GM19467 (cell line): ENCODE results near the gene RIPPLY2.
"Not testable (repeated sequence)": the region's sequence is repeated elsewhere in the genome, so short reads cannot be mapped to it uniquely, and the experiment has no call there.

ENCODE experiments used
- ATAC-seq: cut with Tn5 transposase; IDR thresholded peaks from one replicate; pipeline ENCODE4 v1.9.1; 2021; ENCODE audit warnings: mild to moderate bottlenecking, moderate library complexity; ENCODE audit not compliant: unreplicated experiment

Gene RIPPLY2, protein sequence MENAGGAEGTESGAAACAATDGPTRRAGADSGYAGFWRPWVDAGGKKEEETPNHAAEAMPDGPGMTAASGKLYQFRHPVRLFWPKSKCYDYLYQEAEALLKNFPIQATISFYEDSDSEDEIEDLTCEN

DNA sequence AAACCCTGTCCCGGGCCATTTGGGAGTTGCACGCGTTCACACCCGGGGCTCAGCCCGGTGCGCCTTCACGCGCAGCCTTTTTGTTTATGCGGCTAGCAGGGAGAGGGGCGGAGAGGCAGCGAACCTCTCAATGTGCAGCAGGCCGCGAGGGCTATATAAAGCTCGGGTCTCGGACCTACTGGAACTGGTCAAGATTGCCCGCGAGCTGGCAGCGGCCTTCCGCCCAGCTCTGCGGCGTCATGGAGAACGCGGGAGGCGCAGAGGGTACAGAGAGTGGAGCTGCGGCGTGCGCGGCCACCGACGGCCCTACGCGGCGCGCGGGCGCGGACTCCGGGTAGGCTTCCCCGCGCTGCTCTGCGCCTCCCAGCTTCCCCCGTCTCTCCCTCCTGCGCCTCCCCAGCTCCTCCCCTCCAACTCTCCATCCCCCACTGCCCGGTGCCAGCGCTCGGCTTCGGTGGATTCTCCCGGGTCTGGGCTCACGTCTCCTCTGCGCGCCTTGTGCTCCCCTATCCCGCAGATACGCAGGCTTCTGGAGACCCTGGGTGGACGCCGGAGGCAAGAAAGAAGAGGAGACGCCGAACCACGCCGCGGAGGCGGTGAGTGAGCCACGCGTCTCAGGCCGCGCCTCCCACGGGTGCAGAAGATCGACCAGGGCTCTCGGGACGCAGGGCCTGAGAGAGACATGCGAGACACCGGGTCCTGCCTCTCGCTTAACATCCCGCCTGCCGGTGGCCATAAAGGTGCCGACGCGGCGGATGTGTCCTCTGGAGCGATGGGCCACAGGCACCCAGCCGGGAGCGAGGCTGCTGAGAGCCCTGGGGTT is at the start of gene RIPPLY2:
RIPPLY2 (plus strand) TSS at position 183 of the 823 bp plus-strand sequence; CDS start at position 240, 57 bp downstream.
- no peak for ATAC-seq

DNA sequence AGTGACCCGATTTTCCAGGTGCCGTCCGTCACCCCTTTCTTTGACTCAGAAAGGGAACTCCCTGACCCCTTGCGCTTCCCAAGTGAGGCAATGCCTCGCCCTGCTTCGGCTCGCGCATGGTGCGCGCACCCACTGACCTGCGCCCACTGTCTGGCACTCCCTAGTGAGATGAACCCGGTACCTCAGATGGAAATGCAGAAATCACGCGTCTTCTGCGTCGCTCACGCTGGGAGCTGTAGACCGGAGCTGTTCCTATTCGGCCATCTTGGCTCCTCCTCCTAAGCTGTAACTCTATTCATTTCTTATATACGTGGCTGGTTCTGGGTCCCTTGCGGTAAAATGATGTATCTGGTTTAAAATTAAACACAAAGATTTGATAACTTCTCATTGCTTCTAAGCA is 49.7 kb upstream of the RIPPLY2 start:
- ATAC-seq = not testable (repeated sequence)

DNA sequence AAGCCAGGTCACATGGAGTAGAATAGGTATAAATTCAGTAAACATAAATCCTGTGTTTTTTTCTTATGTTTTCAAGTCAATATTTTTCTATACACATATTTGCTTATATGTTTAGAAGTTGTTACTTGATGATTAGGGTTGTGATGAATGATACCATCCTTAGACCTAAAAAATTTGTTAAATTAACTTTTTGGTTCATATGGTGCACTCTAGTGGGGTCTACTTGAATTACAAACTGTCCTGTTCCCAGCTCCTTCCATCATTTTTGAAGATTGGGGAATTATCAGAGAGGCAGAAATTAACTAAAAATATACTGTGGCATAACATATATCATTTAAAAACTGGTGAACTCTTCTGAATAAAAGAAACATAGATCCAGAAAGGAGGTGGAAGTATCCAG is 48.3 kb upstream of the RIPPLY2 start:
- ATAC-seq = no peak

DNA sequence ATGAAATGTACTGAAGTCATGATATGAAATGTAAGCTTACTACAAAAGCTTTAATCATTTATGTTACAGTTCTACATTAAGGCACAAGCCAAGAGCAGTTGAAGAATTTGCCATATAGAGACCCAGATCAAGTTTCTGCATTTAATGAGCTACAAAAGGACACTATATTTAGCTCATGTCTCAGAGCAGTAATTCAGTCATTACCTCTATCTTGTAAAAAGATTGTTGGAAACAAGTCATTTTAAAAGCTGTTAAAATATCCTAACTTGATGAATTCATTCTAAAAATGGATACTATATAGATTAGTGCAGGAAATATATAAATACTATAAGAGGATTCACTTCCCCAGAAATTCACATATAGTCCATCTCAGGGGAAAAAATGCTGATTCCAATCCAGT is 45.2 kb upstream of the RIPPLY2 start:
- no peak for ATAC-seq

DNA sequence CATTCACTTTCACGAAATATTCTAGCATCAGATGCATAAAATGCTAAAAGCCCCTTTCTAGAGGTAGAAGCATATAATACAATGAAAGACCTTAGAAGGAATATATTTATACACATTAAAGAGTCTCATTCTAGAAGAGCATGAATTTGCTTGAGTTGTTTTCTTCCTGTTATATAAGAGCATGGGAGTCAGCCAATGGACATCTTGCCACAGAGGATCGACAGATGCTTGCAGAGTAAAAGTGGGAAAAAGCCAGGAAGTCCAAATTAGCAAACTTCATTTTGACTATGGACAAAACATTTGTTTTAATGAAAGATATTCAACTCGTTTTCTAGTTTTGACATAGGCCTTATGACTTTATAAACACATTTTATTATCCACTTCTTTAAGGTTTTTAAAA is 44.2 kb upstream of the RIPPLY2 start:
- ATAC-seq = no peak

GRCh38 chr6:83812595-83812994 is 40.6 kb upstream of the RIPPLY2 start:
- ATAC-seq = no peak

DNA sequence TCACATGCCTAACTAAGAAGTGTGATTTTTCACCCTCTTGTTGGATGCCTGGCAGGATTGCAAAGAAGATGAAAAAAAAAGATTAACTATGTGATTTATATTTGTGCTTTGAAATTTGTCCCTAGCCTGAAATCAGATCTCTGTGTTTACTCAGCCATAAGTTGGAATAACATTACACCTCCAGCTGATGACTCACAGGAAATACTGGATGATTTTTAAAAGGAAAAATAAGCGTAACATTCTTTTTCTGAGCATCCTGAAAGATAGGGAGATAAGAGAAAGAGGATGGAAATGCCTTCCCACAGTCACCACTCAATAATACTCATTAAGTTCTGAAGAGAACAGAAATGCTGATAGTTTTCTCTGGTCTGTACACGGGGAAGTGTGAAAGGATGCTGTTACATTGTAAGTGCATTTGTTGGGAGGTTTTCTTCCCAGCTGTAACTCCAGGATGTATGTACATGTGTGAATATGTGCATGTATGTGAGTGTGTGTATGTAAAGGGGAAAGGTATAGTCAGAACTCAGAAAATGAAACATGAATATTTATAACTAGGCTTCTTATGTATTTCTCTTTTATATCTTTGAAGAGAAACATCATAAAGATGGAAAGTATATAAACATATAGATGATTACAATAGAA is 37.4 kb upstream of the RIPPLY2 start:
- ATAC-seq = no peak

- ATAC-seq = no peak
These were observed 30.5 kb upstream of the RIPPLY2 start for GRCh38 chr6:83822629-83823169.

GRCh38 chr6:83824388-83824801 is 28.8 kb upstream of the RIPPLY2 start:
- no peak for ATAC-seq

DNA sequence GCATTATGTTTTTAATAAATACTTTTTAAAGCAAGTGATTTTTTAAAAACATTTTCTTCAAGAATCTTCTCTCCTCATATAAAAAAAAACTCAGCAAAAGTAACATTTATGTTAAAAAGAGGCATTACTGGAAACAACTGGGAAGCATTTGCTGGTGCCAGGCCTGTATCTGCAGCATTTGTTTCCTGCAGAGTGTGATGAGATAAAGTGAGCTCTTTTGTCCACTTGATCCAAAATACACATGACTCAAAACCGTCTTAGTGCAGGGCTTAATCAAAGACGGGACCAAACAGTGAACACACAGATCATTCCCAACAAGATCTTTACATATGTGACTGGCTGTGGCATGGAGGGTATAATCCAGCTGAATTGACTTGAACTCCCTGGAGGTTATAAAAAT is 28.3 kb upstream of the RIPPLY2 start:
- ATAC-seq = no peak

GRCh38 chr6:83827050-83827449 is 26.1 kb upstream of the RIPPLY2 start:
- ATAC-seq = no peak

- ATAC-seq = no peak
These were observed 14.4 kb upstream of the RIPPLY2 start for GRCh38 chr6:83838727-83839126.

DNA sequence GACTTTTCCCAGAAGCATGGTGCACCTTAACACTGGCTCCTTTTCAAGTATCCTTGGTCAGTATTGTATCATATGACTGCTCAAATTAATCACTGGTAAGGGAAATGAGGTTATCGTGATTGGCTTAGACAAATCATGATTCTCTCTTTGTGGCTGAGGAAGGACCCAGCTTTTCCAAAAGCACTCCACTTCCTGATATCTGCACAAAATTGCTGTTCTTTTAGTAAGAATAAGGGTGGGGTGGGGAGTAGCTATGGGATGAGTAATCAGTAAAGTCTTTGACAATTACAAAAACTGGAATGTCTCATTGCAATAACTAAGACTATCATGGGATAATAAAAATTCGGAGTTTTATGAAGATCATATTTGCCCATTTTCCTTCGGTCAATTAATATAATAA is 9.0 kb upstream of the RIPPLY2 start:
- ATAC-seq = no peak

DNA sequence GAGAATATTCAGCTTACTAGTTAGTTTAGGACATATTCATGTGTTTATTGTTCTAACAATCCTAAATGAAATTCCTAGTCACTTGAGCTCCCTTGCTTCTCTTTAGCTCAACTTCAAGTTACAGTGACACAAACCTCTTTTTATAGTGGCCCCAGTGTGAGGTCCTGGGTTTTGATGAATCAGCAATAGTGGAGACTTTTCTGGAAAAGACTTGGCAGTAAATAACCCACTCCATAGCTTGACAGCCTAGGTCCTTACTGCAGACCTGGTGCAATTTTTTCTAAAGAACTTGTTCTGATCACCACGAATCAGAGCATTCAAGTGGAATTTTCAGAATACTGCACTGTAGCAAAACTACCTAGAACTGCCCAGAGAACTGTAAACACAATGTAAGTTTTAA is 6.9 kb upstream of the RIPPLY2 start:
- ATAC-seq = no peak

- ATAC-seq = no peak
These were observed 6.0 kb upstream of the RIPPLY2 start for GRCh38 chr6:83847179-83847578.

DNA sequence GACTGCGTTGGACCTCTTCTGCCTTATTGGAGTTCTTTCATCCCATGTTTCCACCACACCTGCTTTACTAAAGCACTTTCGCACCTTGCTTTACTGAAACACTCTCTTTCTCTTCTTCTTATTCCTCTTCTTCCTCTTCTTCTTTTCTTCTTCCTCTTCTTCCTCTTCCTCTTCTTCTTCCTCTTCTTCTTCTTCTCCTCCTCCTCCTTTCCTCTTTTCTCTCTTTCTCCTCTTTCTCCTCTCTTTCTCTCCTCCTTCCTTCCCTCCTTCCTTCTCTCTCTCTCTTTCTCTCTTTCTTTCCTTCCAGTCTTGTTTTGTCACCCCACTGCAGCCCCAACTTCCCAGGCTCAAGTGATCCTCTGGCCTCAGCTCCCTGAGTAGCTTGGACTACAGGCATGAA is 4.0 kb upstream of the RIPPLY2 start:
- ATAC-seq = no peak

DNA sequence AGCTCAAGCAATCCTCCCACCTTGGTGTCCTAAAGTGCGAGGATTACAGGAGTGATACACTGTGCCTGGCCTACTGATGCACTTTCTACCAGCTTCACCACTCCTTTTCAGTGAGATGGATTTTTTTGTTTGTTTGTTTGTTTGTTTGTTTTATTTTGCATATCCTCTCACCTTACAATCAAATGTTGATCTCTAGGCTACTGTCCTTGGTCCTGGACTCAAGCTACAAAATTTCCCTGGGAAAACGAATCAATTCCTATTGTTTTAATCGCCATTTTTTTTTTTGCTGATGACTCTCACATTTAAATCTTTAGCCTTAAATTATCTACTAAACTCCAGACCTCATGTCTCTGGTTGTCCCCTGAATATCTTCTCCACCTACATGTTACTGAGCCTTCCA is 3.5 kb upstream of the RIPPLY2 start:
- no peak for ATAC-seq

DNA sequence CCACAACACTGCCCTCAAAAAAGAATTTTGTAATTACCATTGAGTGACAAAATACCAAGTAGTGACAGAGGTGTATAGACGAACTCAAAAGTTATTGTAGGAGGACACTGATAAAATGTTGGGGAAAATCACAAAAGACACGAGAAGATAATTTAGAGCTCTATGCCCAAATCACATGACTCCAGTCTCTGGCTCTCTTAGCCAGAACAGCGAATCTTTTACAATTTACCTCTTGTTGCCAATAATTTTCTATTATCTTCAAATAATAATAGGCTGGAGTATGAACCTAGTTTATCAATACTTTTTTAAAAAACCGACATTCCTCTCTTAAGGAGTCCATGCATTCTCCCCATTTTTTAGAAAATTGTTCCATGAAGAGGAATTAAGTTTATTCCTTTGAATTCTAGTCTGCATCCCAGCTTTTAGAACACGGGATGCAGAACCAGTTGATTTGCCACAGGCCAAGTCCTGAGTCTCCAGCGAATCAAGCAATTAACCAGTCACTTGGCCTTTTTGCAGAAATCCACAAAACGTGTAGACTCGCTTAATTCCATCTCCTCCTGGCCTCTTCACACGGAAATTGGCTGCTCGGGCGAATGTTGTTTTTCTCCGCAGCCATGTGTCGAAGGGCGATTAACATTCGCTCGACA is 507 bp upstream of the RIPPLY2 start:
- no peak for ATAC-seq

GRCh38 chr6:83854001-83854501 is 891 bp downstream of the RIPPLY2 start:
- ATAC-seq = no peak

- no peak for ATAC-seq
These were observed 1.6 kb downstream of the RIPPLY2 start for GRCh38 chr6:83854766-83855165.
